Measurements from ENCODE around the gene XCR1. TPM values are rescaled to one million over a fixed set of nuclear protein-coding genes. Genes with fewer than 3 reads are reported as not detected.

The XCR1 gene
- polyA plus RNA-seq, 1 experiment = not detected

DNA sequence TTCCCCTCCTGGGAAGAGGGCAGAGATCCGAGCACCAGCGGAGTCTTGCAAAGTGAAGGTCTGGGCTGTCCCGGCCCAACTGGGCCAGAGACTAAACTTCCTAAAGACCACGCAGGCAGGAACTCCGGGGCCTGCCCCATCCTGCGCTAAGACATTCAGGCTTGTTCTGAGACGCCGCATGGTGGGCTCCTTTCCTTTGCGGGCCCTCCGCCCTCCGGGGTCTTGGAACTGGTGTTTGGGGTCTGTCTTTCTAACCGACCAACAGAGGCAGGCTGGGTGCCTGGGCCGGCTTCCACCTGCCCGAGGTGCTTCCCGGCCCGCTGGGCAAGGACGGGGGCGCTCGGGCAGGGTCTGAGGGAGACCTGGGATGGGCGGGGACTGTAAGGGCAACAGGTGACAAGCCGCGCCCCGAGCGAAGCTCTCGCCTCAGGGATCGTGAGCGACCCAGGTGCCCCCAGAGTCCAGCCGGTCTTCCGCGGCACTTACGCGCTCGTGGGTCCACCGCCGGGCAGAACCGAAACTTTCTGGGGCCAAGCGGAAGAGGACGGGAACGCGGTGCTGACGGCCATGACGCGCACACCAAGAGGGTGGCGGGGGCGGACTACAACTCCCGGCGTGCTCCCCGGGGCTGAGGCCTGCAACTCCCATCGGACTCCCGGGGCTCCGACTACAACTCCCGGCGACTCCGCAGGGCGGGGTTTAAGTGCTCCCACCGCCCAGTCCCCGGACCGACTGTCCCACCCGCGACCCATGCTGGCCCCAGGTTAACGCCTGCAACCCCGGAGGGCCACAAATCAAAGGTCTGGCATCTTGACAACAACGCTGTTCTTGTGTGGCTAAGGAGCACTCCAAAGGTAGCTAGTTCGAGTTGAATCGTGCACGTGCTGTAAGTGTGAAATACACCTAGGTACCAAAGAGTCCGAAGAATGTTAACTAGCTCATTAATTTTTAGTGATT lies 31.8 kb downstream of the XCR1 start, which contains the start of gene FYCO1:
FYCO1 (minus strand) TSS at position 589 of the 957 bp plus-strand sequence. CDS start 10,914 bp downstream, outside the sequence.
- Histone ChIP-seq H3K27me3 (ENCODE audit: control insufficient read depth, insufficient read depth, low read length) (peaks cover 1% of the 10 kb centered on the region), H3K36me3 (ENCODE audit: control insufficient read depth, insufficient read depth, low read length) (peaks cover 2% of the 10 kb centered on the region; the same call in 1 of the 2 replicates), H3K4me3 (ENCODE audit: low read depth, low read length) (peak within 1 kb of the TSS; percentile 89)
- ChIA-PET POLR2A (no interaction called here), CTCF (interaction anchor here (0.8 to 2.3 kb wide), 4 partner anchors 10 to 84 kb away, joined by 3 to 8 read pairs (median 4); no protein-coding TSS in a partner anchor)
- TF ChIP-seq, protein P1, sequence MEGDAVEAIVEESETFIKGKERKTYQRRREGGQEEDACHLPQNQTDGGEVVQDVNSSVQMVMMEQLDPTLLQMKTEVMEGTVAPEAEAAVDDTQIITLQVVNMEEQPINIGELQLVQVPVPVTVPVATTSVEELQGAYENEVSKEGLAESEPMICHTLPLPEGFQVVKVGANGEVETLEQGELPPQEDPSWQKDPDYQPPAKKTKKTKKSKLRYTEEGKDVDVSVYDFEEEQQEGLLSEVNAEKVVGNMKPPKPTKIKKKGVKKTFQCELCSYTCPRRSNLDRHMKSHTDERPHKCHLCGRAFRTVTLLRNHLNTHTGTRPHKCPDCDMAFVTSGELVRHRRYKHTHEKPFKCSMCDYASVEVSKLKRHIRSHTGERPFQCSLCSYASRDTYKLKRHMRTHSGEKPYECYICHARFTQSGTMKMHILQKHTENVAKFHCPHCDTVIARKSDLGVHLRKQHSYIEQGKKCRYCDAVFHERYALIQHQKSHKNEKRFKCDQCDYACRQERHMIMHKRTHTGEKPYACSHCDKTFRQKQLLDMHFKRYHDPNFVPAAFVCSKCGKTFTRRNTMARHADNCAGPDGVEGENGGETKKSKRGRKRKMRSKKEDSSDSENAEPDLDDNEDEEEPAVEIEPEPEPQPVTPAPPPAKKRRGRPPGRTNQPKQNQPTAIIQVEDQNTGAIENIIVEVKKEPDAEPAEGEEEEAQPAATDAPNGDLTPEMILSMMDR (IDR thresholded peaks at IDR 0.05; ENCODE audit: insufficient read depth, low read depth, low read length) = no peak
- peak; percentile 43 for DNase-seq (ENCODE audit: low read depth)

DNA sequence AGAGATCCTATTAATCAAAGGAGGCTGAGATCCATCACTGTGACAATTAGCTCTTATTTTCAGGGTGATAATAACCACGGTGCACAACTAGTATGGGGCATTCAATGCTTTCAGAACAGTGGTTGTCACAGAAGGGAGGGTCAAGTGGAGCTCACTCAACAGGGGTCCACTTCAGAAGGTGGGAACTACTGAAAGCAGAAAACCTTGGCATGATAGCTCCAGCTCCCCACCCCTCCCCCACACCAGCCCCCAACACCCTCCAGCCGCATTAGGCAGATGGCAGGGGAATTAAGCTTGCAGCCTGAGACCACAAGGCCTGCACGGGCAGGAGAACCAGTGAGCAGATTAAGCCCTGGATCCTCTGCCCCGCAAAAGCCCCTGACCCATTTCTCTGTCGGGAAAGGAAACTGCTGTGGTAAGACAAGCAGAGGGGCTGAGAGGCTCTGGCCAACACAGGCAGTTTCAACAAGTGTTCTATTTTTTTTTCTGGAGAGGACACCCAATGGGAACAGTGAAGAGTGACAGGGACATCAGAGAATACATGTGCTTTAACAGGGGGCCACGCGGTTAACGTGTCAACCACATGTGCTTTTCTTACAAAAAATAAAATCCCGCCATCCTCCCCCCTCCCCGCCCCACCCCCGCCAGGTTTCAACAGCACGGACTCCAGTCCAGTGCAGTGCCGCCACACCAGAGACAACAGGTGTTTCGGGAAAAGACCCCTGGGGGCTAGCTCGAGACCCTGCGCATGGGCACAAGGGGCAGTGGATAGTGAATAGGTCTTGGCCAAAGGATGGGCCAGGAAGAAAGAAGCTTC lies 32.7 kb downstream of the XCR1 start:
- H3K36me3 ChIP-seq (ENCODE audit: control insufficient read depth, insufficient read depth, low read length) = peaks cover 2% of the 10 kb centered on the region; the same call in 1 of the 2 replicates
- no peak for DNase-seq (ENCODE audit: low read depth)
- TF ChIP-seq, protein P1 (IDR thresholded peaks at IDR 0.05; ENCODE audit: insufficient read depth, low read depth, low read length) = no peak
- peak overlapping the region; percentile 89 for H3K4me3 ChIP-seq (ENCODE audit: low read depth, low read length)
- ChIA-PET CTCF (interaction anchor here (1.0 to 2.3 kb wide), 2 partner anchors 11 to 30 kb away, joined by 3 to 8 read pairs; no protein-coding TSS in a partner anchor), POLR2A (interaction anchor here (0.5 kb wide), 1 partner anchor 490 kb away, joined by 6 read pairs; no protein-coding TSS in a partner anchor)
- peaks cover under 1% of the 10 kb centered on the region for H3K27me3 ChIP-seq (ENCODE audit: control insufficient read depth, insufficient read depth, low read length)

DNA sequence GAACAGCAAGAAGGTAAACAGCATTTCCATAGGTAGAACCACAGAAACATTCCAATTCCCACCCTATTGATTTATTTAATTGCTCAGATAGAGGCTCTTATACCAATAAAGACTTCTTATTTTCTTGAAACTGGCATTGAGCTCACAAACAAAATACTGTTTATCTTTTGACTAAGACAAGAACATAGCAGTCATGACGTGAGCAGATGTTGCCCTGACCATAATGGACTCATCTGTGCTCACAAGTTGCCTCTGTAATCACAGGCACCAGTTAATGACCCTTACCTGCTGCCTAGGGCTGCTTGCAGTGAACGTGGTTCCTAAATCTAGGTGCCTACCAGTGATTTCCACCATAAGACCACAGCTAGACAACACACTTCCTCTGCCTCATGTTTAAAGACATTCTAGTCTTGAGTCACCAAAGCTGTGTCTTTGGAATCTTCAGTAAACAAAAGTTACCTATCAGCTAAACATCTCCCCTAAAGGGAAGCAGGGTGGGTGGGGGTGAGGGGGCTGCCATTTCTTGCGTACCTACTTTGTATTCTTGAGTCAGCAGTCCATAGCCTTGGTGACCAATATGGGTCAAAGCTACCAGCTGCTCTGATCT lies 33.8 kb downstream of the XCR1 start:
- ChIA-PET POLR2A (no interaction called here), CTCF (interaction anchor here (0.9 to 1.2 kb wide), 2 partner anchors 28 to 232 kb away, joined by 3 read pairs; no protein-coding TSS in a partner anchor)
- peaks cover 2% of the 10 kb centered on the region; the same call in 1 of the 2 replicates for H3K36me3 ChIP-seq (ENCODE audit: control insufficient read depth, insufficient read depth, low read length)
- DNase-seq (ENCODE audit: low read depth) = no peak
- H3K4me3 ChIP-seq (ENCODE audit: low read depth, low read length) = no peak overlapping the region
- TF ChIP-seq, protein P1 (IDR thresholded peaks at IDR 0.05; ENCODE audit: insufficient read depth, low read depth, low read length) = no peak
- H3K27me3 ChIP-seq (ENCODE audit: control insufficient read depth, insufficient read depth, low read length) = no peaks in the 10 kb centered on the region

DNA sequence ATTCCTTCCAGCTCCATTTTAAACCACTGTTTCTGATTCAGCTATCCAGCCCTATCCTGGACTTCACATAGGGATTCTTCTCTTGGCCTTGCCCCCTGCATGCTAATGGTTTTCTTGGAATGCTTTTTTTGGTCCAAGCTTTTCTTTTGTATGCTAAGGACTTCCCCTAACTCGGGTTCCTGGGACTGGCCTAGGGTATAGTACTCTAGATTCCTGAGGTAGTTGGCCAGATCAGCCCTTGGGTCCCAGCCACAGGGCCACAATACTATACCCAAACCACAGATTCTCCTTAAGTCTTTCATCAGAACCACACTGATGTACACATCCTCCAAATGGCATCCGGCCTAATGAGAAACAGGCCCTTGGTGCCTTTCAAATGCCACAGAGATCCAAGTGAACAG lies 34.5 kb downstream of the XCR1 start:
- ChIA-PET POLR2A (no interaction called here), CTCF (interaction anchor here (1.0 to 1.2 kb wide), 2 partner anchors 29 to 54 kb away, joined by 3 read pairs; no protein-coding TSS in a partner anchor)
- TF ChIP-seq, protein P1 (IDR thresholded peaks at IDR 0.05; ENCODE audit: insufficient read depth, low read depth, low read length) = no peak

More for the DNA sequence above, 34.5 kb downstream of the XCR1 start:
- H3K4me3 ChIP-seq (ENCODE audit: low read depth, low read length) = no peak overlapping the region
- peak; percentile 85 for DNase-seq (ENCODE audit: low read depth)
- no peaks in the 10 kb centered on the region for H3K27me3 ChIP-seq (ENCODE audit: control insufficient read depth, insufficient read depth, low read length)
- H3K36me3 ChIP-seq (ENCODE audit: control insufficient read depth, insufficient read depth, low read length) = peaks cover 2% of the 10 kb centered on the region; the same call in 1 of the 2 replicates

Measured in BJ (cell line).